ENCODE data around the gene MTMR10.
A peak's percentile ranks its signal among the peaks of the same experiment; 100 is the strongest.

MTMR10 gene

GRCh38 chr15:30991255-30992235, at the start of gene MTMR10:
Gene MTMR10, minus strand, starts transcription at chr15:30991628. Its CDS starts 122 bp downstream, at chr15:30991506.
- H3K27ac ChIP-seq (ENCODE audit: low read depth, low read length) = peak within 1 kb of the TSS; percentile 94
- H3K36me3 ChIP-seq (ENCODE audit: control insufficient read depth, insufficient read depth, low read length) = peaks cover 9% of the 10 kb centered on the region
- no peaks in the 10 kb centered on the region for H3K27me3 ChIP-seq (ENCODE audit: control insufficient read depth, insufficient read depth, low read length)
- H3K4me3 ChIP-seq (ENCODE audit: low read depth, low read length) = peak within 1 kb of the TSS; percentile 96
- H3K9ac ChIP-seq (ENCODE audit: low read depth, low read length) = peak within 1 kb of the TSS; percentile 77
- H3K4me1 ChIP-seq (ENCODE audit: control insufficient read depth, insufficient read depth, low read length) = peaks cover 15% of the 10 kb centered on the region
- H3K9me3 ChIP-seq (ENCODE audit: control insufficient read depth, insufficient read depth, low read length) = no peaks in the 10 kb centered on the region

- Histone ChIP-seq H3K4me1 (ENCODE audit: control insufficient read depth, insufficient read depth, low read length) (no peaks in the 10 kb centered on the region), H3K9ac (ENCODE audit: low read depth, low read length) (no peak overlapping the region), H3K27me3 (ENCODE audit: control insufficient read depth, insufficient read depth, low read length) (no peaks in the 10 kb centered on the region), H3K4me3 (ENCODE audit: low read depth, low read length) (no peak overlapping the region), H3K9me3 (ENCODE audit: control insufficient read depth, insufficient read depth, low read length) (no peaks in the 10 kb centered on the region), H3K27ac (ENCODE audit: low read depth, low read length) (no peak overlapping the region), H3K36me3 (ENCODE audit: control insufficient read depth, insufficient read depth, low read length) (no peaks in the 10 kb centered on the region)
Measured at GRCh38 chr15:31040611-31041010, 49.2 kb upstream of the MTMR10 start.

GRCh38 chr15:31039961-31040360, 48.5 kb upstream of the MTMR10 start:
- no peaks in the 10 kb centered on the region for H3K4me1 ChIP-seq (ENCODE audit: control insufficient read depth, insufficient read depth, low read length)
- H3K9me3 ChIP-seq (ENCODE audit: control insufficient read depth, insufficient read depth, low read length) = no peaks in the 10 kb centered on the region
- H3K9ac ChIP-seq (ENCODE audit: low read depth, low read length) = no peak overlapping the region
- H3K4me3 ChIP-seq (ENCODE audit: low read depth, low read length) = no peak overlapping the region
- no peaks in the 10 kb centered on the region for H3K36me3 ChIP-seq (ENCODE audit: control insufficient read depth, insufficient read depth, low read length)
- no peak overlapping the region for H3K27ac ChIP-seq (ENCODE audit: low read depth, low read length)
- no peaks in the 10 kb centered on the region for H3K27me3 ChIP-seq (ENCODE audit: control insufficient read depth, insufficient read depth, low read length)

- no peaks in the 10 kb centered on the region for H3K27me3 ChIP-seq (ENCODE audit: control insufficient read depth, insufficient read depth, low read length)
- H3K9me3 ChIP-seq (ENCODE audit: control insufficient read depth, insufficient read depth, low read length) = no peaks in the 10 kb centered on the region
- H3K27ac ChIP-seq (ENCODE audit: low read depth, low read length) = no peak overlapping the region
- H3K9ac ChIP-seq (ENCODE audit: low read depth, low read length) = no peak overlapping the region
- H3K4me3 ChIP-seq (ENCODE audit: low read depth, low read length) = no peak overlapping the region
- peaks cover 8% of the 10 kb centered on the region; the same call in 1 of the 2 replicates for H3K4me1 ChIP-seq (ENCODE audit: control insufficient read depth, insufficient read depth, low read length)
- no peaks in the 10 kb centered on the region for H3K36me3 ChIP-seq (ENCODE audit: control insufficient read depth, insufficient read depth, low read length)
Measured at GRCh38 chr15:31037731-31038477, 46.5 kb upstream of the MTMR10 start.

GRCh38 chr15:31036783-31037182, 45.4 kb upstream of the MTMR10 start:
- no peaks in the 10 kb centered on the region for H3K36me3 ChIP-seq (ENCODE audit: control insufficient read depth, insufficient read depth, low read length)
- no peaks in the 10 kb centered on the region for H3K27me3 ChIP-seq (ENCODE audit: control insufficient read depth, insufficient read depth, low read length)
- no peak overlapping the region for H3K9ac ChIP-seq (ENCODE audit: low read depth, low read length)
- peaks cover 8% of the 10 kb centered on the region; the same call in 1 of the 2 replicates for H3K4me1 ChIP-seq (ENCODE audit: control insufficient read depth, insufficient read depth, low read length)
- H3K9me3 ChIP-seq (ENCODE audit: control insufficient read depth, insufficient read depth, low read length) = no peaks in the 10 kb centered on the region
- H3K4me3 ChIP-seq (ENCODE audit: low read depth, low read length) = no peak overlapping the region
- no peak overlapping the region for H3K27ac ChIP-seq (ENCODE audit: low read depth, low read length)

GRCh38 chr15:31035610-31036009, 44.2 kb upstream of the MTMR10 start:
- H3K4me1 ChIP-seq (ENCODE audit: control insufficient read depth, insufficient read depth, low read length) = peaks cover 8% of the 10 kb centered on the region; the same call in 1 of the 2 replicates
- no peak overlapping the region for H3K27ac ChIP-seq (ENCODE audit: low read depth, low read length)

GRCh38 chr15:31034152-31034551, 42.7 kb upstream of the MTMR10 start:
- Histone ChIP-seq H3K4me1 (ENCODE audit: control insufficient read depth, insufficient read depth, low read length) (peaks cover 8% of the 10 kb centered on the region; the same call in 1 of the 2 replicates), H3K36me3 (ENCODE audit: control insufficient read depth, insufficient read depth, low read length) (no peaks in the 10 kb centered on the region), H3K27me3 (ENCODE audit: control insufficient read depth, insufficient read depth, low read length) (no peaks in the 10 kb centered on the region), H3K4me3 (ENCODE audit: low read depth, low read length) (no peak overlapping the region), H3K27ac (ENCODE audit: low read depth, low read length) (no peak overlapping the region), H3K9me3 (ENCODE audit: control insufficient read depth, insufficient read depth, low read length) (no peaks in the 10 kb centered on the region), H3K9ac (ENCODE audit: low read depth, low read length) (no peak overlapping the region)

More at GRCh38 chr15:31035610-31036009, 44.2 kb upstream of the MTMR10 start:
- Histone ChIP-seq H3K36me3 (ENCODE audit: control insufficient read depth, insufficient read depth, low read length) (no peaks in the 10 kb centered on the region), H3K27me3 (ENCODE audit: control insufficient read depth, insufficient read depth, low read length) (no peaks in the 10 kb centered on the region), H3K9ac (ENCODE audit: low read depth, low read length) (no peak overlapping the region), H3K4me3 (ENCODE audit: low read depth, low read length) (no peak overlapping the region), H3K9me3 (ENCODE audit: control insufficient read depth, insufficient read depth, low read length) (no peaks in the 10 kb centered on the region)

- no peak overlapping the region for H3K4me3 ChIP-seq (ENCODE audit: low read depth, low read length)
- no peaks in the 10 kb centered on the region for H3K36me3 ChIP-seq (ENCODE audit: control insufficient read depth, insufficient read depth, low read length)
- peaks cover 8% of the 10 kb centered on the region; the same call in 1 of the 2 replicates for H3K4me1 ChIP-seq (ENCODE audit: control insufficient read depth, insufficient read depth, low read length)
- H3K9ac ChIP-seq (ENCODE audit: low read depth, low read length) = no peak overlapping the region
- H3K27ac ChIP-seq (ENCODE audit: low read depth, low read length) = no peak overlapping the region
- H3K9me3 ChIP-seq (ENCODE audit: control insufficient read depth, insufficient read depth, low read length) = no peaks in the 10 kb centered on the region
- H3K27me3 ChIP-seq (ENCODE audit: control insufficient read depth, insufficient read depth, low read length) = no peaks in the 10 kb centered on the region
Measured at GRCh38 chr15:31032961-31033371, 41.5 kb upstream of the MTMR10 start.

GRCh38 chr15:31031471-31032067, 40.1 kb upstream of the MTMR10 start:
- H3K4me3 ChIP-seq (ENCODE audit: low read depth, low read length) = no peak overlapping the region
- H3K27ac ChIP-seq (ENCODE audit: low read depth, low read length) = no peak overlapping the region
- peaks cover 8% of the 10 kb centered on the region; the same call in 1 of the 2 replicates for H3K4me1 ChIP-seq (ENCODE audit: control insufficient read depth, insufficient read depth, low read length)
- H3K27me3 ChIP-seq (ENCODE audit: control insufficient read depth, insufficient read depth, low read length) = no peaks in the 10 kb centered on the region
- no peak overlapping the region for H3K9ac ChIP-seq (ENCODE audit: low read depth, low read length)
- no peaks in the 10 kb centered on the region for H3K36me3 ChIP-seq (ENCODE audit: control insufficient read depth, insufficient read depth, low read length)
- no peaks in the 10 kb centered on the region for H3K9me3 ChIP-seq (ENCODE audit: control insufficient read depth, insufficient read depth, low read length)

- Histone ChIP-seq H3K4me1 (ENCODE audit: control insufficient read depth, insufficient read depth, low read length) (peaks cover 18% of the 10 kb centered on the region), H3K36me3 (ENCODE audit: control insufficient read depth, insufficient read depth, low read length) (no peaks in the 10 kb centered on the region), H3K27ac (ENCODE audit: low read depth, low read length) (no peak overlapping the region), H3K9me3 (ENCODE audit: control insufficient read depth, insufficient read depth, low read length) (no peaks in the 10 kb centered on the region), H3K27me3 (ENCODE audit: control insufficient read depth, insufficient read depth, low read length) (no peaks in the 10 kb centered on the region), H3K9ac (ENCODE audit: low read depth, low read length) (no peak overlapping the region), H3K4me3 (ENCODE audit: low read depth, low read length) (no peak overlapping the region)
Measured at GRCh38 chr15:31027910-31028578, 36.6 kb upstream of the MTMR10 start.
